ENCODE measurements around the gene CELF4.

Gene CELF4

DNA sequence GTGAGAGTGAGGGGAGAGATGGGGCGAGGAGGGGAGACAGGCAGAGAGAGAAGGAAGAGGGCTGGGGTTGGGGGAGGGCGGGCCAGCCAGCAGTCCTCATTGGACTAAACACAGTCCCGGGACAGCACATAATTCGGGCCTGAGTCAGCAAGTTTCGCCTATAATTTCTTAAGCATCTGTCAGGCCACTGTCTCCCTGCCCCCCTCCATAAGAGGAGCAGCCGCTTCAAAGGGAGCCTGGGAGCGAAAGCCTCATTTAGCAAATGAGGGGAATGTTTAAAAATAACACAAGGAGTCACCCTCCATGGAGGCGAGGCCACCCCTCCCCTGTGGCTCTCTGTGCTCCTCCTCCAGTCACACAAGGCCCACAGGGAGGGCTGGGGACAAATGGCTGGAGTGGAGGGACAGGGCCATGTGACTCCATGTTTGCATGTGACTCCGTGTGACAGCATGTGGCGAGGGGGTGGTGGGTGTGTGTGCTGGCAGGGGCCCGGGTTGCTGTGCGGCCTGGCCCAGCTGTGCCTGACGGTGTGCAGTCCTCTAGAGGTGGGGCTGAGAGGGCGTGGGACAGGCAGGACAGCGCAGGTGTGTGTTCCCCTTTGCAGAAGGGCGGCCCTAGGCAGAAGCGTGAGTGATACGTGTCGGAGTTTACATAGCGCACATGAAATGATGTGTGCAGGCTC lies 162.4 kb downstream of the CELF4 start:
- Histone ChIP-seq H2AFZ (ENCODE audit: low read length, unreplicated experiment) (peak overlapping the region; percentile 78), H3K4me3 (ENCODE audit: low read depth, low read length) (no peak overlapping the region), H3K27ac (ENCODE audit: low read depth, low read length) (no peak overlapping the region)

DNA sequence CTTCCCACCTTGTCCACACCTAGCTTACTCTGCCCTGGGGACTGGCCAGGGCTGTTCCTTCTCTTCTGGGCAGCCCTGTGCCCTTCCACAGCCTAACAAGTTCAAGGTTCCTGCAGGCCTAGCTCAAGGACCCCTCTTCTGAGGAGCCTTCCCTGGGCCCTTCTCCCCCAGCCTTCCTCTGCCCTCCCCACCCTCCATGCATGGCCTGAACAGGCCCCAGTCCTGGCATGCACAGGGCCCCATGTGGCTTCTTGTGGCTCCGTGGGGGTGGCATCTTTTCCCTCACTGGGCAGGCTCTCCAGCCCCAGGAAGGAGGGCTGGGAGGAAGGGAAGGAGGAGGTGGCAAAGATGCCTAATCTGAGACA lies 162.9 kb downstream of the CELF4 start:
- H2AFZ ChIP-seq (ENCODE audit: low read length, unreplicated experiment) = peak overlapping the region; percentile 78
- no peak overlapping the region for H3K4me3 ChIP-seq (ENCODE audit: low read depth, low read length)
- H3K27ac ChIP-seq (ENCODE audit: low read depth, low read length) = no peak overlapping the region
- H3K27me3 ChIP-seq (ENCODE audit: insufficient read depth, low read length) = no peaks in the 10 kb centered on the region; the same call in 1 of the 2 replicates
- no peaks in the 10 kb centered on the region for H3K36me3 ChIP-seq (ENCODE audit: insufficient read depth, low read length)
- no peaks in the 10 kb centered on the region for H3K79me2 ChIP-seq (ENCODE audit: control insufficient read depth, insufficient read depth, low read length, unreplicated experiment)
- peaks cover 13% of the 10 kb centered on the region for H3K4me1 ChIP-seq (ENCODE audit: control insufficient read depth, insufficient read depth, low read length, unreplicated experiment)

More for the DNA sequence above, 162.4 kb downstream of the CELF4 start:
- no peaks in the 10 kb centered on the region; the same call in 1 of the 2 replicates for H3K27me3 ChIP-seq (ENCODE audit: insufficient read depth, low read length)
- H3K4me1 ChIP-seq (ENCODE audit: control insufficient read depth, insufficient read depth, low read length, unreplicated experiment) = peaks cover 13% of the 10 kb centered on the region
- H3K79me2 ChIP-seq (ENCODE audit: control insufficient read depth, insufficient read depth, low read length, unreplicated experiment) = no peaks in the 10 kb centered on the region
- no peaks in the 10 kb centered on the region for H3K36me3 ChIP-seq (ENCODE audit: insufficient read depth, low read length)

DNA sequence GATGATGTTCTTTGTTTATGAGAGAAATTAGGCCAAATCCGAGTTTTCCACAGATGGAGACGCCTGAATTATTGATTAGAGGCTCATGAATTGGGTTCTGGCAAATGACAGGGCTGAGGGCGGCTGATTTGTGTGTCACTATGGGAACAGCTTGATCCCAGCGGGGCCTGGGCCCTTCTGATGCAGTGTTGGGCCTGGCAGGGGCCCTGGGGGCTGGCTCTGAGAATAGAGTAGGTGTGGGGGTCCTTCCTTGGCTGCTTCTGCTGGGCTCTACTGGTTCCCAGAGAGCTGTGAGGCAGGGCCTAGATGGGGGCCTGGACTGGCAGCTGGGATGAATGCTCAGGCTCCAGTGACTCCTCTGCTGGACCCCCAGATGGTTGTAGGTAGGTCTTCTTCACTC lies 164.8 kb downstream of the CELF4 start:
- Histone ChIP-seq H3K27me3 (ENCODE audit: insufficient read depth, low read length) (no peaks in the 10 kb centered on the region), H3K79me2 (ENCODE audit: control insufficient read depth, insufficient read depth, low read length, unreplicated experiment) (no peaks in the 10 kb centered on the region)

DNA sequence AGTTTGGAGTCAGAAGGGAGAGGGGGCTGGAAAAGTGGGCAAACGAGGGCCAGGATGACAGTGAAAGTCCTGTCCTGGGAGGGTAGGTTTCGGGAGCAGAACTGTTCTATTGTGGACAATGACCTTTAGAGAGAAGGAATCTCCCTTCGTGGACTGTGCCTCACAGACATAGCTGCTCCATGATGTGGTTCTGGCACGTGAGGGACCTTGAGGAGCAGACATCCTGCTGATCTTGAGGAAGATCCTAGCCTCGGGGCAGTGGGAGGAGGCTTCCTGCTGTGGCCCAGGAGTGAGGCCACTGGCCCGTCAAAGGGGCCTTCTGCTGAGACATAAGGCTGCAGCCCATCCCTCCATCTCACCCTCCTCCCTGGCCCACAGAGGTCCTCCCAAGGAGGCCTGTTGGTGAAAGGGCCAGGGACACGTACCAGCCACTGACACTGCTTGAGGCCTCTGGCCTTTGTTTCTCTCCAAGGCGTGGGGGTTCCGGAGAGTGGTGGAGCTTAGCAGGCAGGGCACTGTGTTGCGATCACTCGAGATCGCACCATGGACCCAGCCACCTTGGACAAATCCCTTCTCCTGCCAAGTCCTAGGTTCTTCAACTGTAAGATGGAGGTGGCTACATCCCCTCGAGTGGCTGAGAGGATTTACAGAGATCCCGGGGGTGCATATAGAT lies 167.2 kb downstream of the CELF4 start:
- Histone ChIP-seq H3K27me3 (ENCODE audit: insufficient read depth, low read length) (peaks cover 1% of the 10 kb centered on the region), H3K27ac (ENCODE audit: low read depth, low read length) (no peak overlapping the region), H3K36me3 (ENCODE audit: insufficient read depth, low read length) (no peaks in the 10 kb centered on the region), H3K4me1 (ENCODE audit: control insufficient read depth, insufficient read depth, low read length, unreplicated experiment) (peaks cover 15% of the 10 kb centered on the region), H3K79me2 (ENCODE audit: control insufficient read depth, insufficient read depth, low read length, unreplicated experiment) (no peaks in the 10 kb centered on the region), H3K4me3 (ENCODE audit: low read depth, low read length) (no peak overlapping the region), H2AFZ (ENCODE audit: low read length, unreplicated experiment) (no peak overlapping the region)

More for the DNA sequence above, 164.8 kb downstream of the CELF4 start:
- H3K4me1 ChIP-seq (ENCODE audit: control insufficient read depth, insufficient read depth, low read length, unreplicated experiment) = peaks cover 13% of the 10 kb centered on the region
- no peak overlapping the region for H3K27ac ChIP-seq (ENCODE audit: low read depth, low read length)
- no peak overlapping the region for H2AFZ ChIP-seq (ENCODE audit: low read length, unreplicated experiment)
- no peak overlapping the region for H3K4me3 ChIP-seq (ENCODE audit: low read depth, low read length)
- H3K36me3 ChIP-seq (ENCODE audit: insufficient read depth, low read length) = no peaks in the 10 kb centered on the region

DNA sequence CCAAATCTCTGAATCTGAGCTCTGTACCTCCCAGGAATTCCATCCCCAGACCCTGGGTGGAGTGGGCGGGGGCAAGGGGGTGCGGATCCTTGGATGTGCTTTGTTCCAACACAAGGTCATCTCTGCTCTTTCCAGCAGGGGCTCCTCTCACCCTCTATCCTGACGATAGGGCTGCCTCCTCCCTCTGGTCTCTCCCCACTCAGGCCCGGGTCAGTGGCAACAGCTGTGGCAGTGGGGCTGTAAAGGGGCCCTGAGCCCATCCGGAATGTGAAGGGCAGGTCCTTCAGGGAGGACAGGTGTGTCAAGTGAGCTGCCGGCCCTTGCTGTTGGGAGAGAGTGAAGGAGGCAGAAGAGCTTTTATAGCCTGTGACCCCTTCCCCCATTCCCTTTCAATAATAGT lies 167.8 kb downstream of the CELF4 start:
- Histone ChIP-seq H3K27me3 (ENCODE audit: insufficient read depth, low read length) (peaks cover 7% of the 10 kb centered on the region), H3K4me1 (ENCODE audit: control insufficient read depth, insufficient read depth, low read length, unreplicated experiment) (peaks cover 9% of the 10 kb centered on the region), H3K27ac (ENCODE audit: low read depth, low read length) (no peak overlapping the region), H3K79me2 (ENCODE audit: control insufficient read depth, insufficient read depth, low read length, unreplicated experiment) (no peaks in the 10 kb centered on the region), H3K36me3 (ENCODE audit: insufficient read depth, low read length) (no peaks in the 10 kb centered on the region), H2AFZ (ENCODE audit: low read length, unreplicated experiment) (no peak overlapping the region), H3K4me3 (ENCODE audit: low read depth, low read length) (no peak overlapping the region)

DNA sequence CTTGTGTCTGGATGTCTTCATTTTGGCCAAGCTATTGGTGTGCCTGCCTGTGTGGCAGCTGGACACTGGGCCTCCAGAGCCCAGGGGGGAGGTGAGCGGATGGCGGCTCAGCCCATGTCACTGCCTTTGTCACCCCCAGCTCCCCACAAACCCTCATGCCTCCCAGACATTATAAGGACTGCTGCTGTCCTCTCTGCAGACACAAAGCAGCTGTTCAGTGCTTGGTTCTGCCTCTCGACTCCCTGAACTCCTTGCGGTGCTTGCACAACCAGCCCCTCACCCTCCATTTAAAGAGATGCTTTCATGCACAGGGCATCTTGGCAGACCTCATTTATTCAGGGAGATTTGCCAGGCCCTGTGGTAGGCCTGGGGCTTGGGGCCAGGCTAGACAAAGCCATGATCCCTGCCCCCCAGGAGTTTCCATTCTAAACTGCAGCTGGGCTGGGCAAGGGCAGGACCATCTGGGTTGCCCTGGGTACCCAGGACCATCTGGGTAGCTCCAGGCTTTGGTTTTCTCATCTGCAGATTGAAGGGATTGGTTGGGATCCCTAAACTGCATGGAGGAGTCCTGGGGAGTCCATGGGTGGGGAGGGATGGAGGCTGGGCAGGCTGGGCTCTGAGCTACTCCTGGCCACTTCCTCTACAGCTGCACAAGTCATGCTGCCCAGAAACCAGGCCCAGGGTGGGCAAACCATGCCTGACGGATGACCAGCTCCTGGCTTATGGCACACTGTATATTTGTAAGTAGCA lies 168.5 kb downstream of the CELF4 start:
- Histone ChIP-seq H3K27me3 (ENCODE audit: insufficient read depth, low read length) (peaks cover 13% of the 10 kb centered on the region), H2AFZ (ENCODE audit: low read length, unreplicated experiment) (no peak overlapping the region), H3K27ac (ENCODE audit: low read depth, low read length) (no peak overlapping the region), H3K36me3 (ENCODE audit: insufficient read depth, low read length) (no peaks in the 10 kb centered on the region), H3K4me1 (ENCODE audit: control insufficient read depth, insufficient read depth, low read length, unreplicated experiment) (peaks cover 4% of the 10 kb centered on the region), H3K79me2 (ENCODE audit: control insufficient read depth, insufficient read depth, low read length, unreplicated experiment) (no peaks in the 10 kb centered on the region), H3K4me3 (ENCODE audit: low read depth, low read length) (no peak overlapping the region)

DNA sequence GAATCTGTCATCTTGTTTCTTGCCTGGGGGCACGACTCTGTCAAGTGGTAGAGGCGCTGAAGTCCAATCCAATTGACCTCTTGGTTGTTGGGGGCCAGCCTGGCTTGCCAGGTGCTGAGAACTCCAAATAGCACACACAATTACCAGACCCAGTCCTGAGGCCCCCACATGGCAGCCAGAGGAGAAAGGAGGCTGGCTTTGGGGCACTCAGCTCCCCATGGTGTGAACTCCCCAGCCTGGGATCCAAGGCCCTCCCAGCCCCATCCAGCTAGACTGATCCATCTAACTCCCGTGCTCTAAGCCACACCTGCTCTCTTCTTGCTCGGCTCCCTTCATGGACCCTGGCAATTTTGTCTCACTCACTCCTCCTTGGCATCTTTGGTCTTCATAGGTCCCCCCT lies 170.0 kb downstream of the CELF4 start:
- H3K79me2 ChIP-seq (ENCODE audit: control insufficient read depth, insufficient read depth, low read length, unreplicated experiment) = no peaks in the 10 kb centered on the region
- no peaks in the 10 kb centered on the region for H3K36me3 ChIP-seq (ENCODE audit: insufficient read depth, low read length)
- no peak overlapping the region for H2AFZ ChIP-seq (ENCODE audit: low read length, unreplicated experiment)
- peaks cover 4% of the 10 kb centered on the region for H3K4me1 ChIP-seq (ENCODE audit: control insufficient read depth, insufficient read depth, low read length, unreplicated experiment)
- H3K4me3 ChIP-seq (ENCODE audit: low read depth, low read length) = no peak overlapping the region
- H3K27me3 ChIP-seq (ENCODE audit: insufficient read depth, low read length) = peaks cover 20% of the 10 kb centered on the region
- H3K27ac ChIP-seq (ENCODE audit: low read depth, low read length) = no peak overlapping the region

DNA sequence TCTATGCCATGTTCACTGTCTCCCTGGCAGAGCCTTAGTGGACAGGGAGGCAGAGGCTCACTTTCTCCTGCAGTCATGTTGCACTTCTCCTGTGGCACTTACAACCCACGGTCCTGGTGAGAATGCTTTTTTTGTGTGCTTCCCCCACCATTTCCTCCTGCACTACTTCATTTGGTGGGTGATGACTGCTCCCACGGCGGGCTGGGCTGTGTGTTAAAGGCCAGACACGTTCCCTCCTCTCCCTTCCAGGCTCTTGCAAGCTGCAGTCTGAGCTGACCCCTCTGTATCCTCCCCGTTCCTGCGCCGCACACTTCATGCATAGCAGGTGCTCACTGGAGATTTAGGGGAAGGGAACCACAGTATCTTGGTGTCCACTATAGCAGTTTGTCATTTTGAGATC lies 170.5 kb downstream of the CELF4 start:
- Histone ChIP-seq H2AFZ (ENCODE audit: low read length, unreplicated experiment) (no peak overlapping the region), H3K36me3 (ENCODE audit: insufficient read depth, low read length) (no peaks in the 10 kb centered on the region), H3K27ac (ENCODE audit: low read depth, low read length) (no peak overlapping the region), H3K27me3 (ENCODE audit: insufficient read depth, low read length) (peaks cover 20% of the 10 kb centered on the region), H3K4me1 (ENCODE audit: control insufficient read depth, insufficient read depth, low read length, unreplicated experiment) (peaks cover 4% of the 10 kb centered on the region), H3K79me2 (ENCODE audit: control insufficient read depth, insufficient read depth, low read length, unreplicated experiment) (no peaks in the 10 kb centered on the region), H3K4me3 (ENCODE audit: low read depth, low read length) (no peak overlapping the region)

DNA sequence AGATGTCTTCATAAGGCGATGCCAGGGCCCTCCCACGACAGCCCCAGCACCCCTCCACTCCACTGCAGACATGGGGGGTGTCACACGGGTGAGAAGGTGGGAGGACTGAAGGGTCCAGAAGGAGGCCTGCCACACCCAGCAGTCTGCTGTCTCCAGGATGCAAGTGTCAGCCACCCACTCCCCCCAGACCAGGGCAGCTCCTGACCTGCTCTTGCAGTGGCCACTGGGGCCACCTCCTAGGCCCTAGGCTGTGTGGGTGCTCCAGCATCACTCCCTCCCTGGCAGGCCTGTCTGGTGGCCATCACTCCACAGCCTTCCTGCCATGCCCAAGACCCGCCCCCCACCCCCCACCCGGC lies 171.0 kb downstream of the CELF4 start:
- Histone ChIP-seq H3K79me2 (ENCODE audit: control insufficient read depth, insufficient read depth, low read length, unreplicated experiment) (no peaks in the 10 kb centered on the region), H2AFZ (ENCODE audit: low read length, unreplicated experiment) (peak overlapping the region; percentile 78), H3K27me3 (ENCODE audit: insufficient read depth, low read length) (peaks cover 21% of the 10 kb centered on the region), H3K4me3 (ENCODE audit: low read depth, low read length) (peak overlapping the region; percentile 73), H3K4me1 (ENCODE audit: control insufficient read depth, insufficient read depth, low read length, unreplicated experiment) (peaks cover 4% of the 10 kb centered on the region), H3K27ac (ENCODE audit: low read depth, low read length) (peak overlapping the region; percentile 65; the same call in 1 of the 2 replicates), H3K36me3 (ENCODE audit: insufficient read depth, low read length) (no peaks in the 10 kb centered on the region)

DNA sequence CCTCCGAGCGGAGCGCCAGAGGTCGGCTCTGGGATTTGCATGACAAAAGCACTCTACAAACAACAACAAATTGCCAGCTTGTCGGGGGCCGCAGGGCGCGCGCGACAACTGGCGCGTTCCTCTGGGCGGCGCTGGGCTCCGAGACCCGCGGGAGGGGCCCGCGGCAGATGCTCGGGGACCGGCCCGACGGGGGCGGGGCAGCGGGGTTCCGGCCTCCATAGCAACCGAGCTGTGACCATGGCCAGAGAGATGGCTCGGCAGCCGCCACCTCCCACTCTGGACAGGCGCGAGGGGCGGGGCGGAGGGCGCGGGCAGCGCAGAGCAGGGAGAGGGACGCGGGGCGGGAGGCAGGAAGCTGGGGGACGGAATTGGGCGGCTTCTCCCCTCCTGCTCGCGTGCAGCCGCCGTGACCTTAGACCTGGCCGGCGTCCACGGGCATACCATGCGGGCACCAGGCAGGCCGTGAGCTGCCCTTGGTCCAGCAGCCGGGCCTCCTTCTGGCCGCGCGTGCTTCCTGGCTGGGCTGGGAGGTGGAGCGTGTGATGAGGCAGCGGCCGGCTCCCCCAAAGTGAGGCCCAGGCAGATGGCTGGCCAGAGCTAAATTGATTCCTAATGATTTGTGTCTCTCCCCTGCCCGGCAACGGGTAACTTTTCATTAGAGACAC lies 171.5 kb downstream of the CELF4 start:
- peaks cover 25% of the 10 kb centered on the region for H3K27me3 ChIP-seq (ENCODE audit: insufficient read depth, low read length)
- no peaks in the 10 kb centered on the region for H3K79me2 ChIP-seq (ENCODE audit: control insufficient read depth, insufficient read depth, low read length, unreplicated experiment)
- peak overlapping the region; percentile 65; the same call in 1 of the 2 replicates for H3K27ac ChIP-seq (ENCODE audit: low read depth, low read length)
- H3K4me1 ChIP-seq (ENCODE audit: control insufficient read depth, insufficient read depth, low read length, unreplicated experiment) = peaks cover 4% of the 10 kb centered on the region
- no peaks in the 10 kb centered on the region for H3K36me3 ChIP-seq (ENCODE audit: insufficient read depth, low read length)
- peak overlapping the region; percentile 78 for H2AFZ ChIP-seq (ENCODE audit: low read length, unreplicated experiment)
- peak overlapping the region; percentile 73 for H3K4me3 ChIP-seq (ENCODE audit: low read depth, low read length)
